Hematopoietic multipotent progenitor cell treated with erythropoietin and hydrocortisone succinate and interleukin-3 and kit ligand, for 6 days (in vitro differentiated cells): ENCODE results near the gene TRIM44.
"Not testable (repeated sequence)": the region's sequence is repeated elsewhere in the genome, so short reads cannot be mapped to it uniquely, and the experiment has no call there.

Source experiments
- DNase-seq: peaks from one replicate; pipeline ENCODE4 v3.0.0-alpha.2; 2015

The TRIM44 gene

GRCh38 chr11:35723493-35723892 is 60.9 kb downstream of the TRIM44 start:
- DNase-seq = no peak

- peak; percentile 14 for DNase-seq
These were observed 61.3 kb downstream of the TRIM44 start for GRCh38 chr11:35723913-35724312.

- DNase-seq = peak; percentile 6
These were observed 63.3 kb downstream of the TRIM44 start for GRCh38 chr11:35725885-35726284.

GRCh38 chr11:35727140-35727539 is 64.6 kb downstream of the TRIM44 start:
- DNase-seq = no peak

GRCh38 chr11:35730254-35730653 is 67.7 kb downstream of the TRIM44 start:
- no peak for DNase-seq

GRCh38 chr11:35734669-35735410 is 72.3 kb downstream of the TRIM44 start:
- no peak for DNase-seq

- DNase-seq = no peak
These were observed 72.8 kb downstream of the TRIM44 start for GRCh38 chr11:35735411-35735810.

- DNase-seq = no peak
These were observed 73.3 kb downstream of the TRIM44 start for GRCh38 chr11:35735903-35736302.

GRCh38 chr11:35736952-35737351 is 74.4 kb downstream of the TRIM44 start:
- DNase-seq = no peak

- DNase-seq = no peak
These were observed 77.7 kb downstream of the TRIM44 start for GRCh38 chr11:35740061-35740799.

GRCh38 chr11:35742707-35743454 is 80.3 kb downstream of the TRIM44 start:
- DNase-seq = peak; percentile 5

- DNase-seq = no peak
These were observed 84.0 kb downstream of the TRIM44 start for GRCh38 chr11:35746356-35747153.

GRCh38 chr11:35747668-35748067 is 85.1 kb downstream of the TRIM44 start:
- no peak for DNase-seq

GRCh38 chr11:35748644-35749043 is 86.1 kb downstream of the TRIM44 start:
- DNase-seq = no peak

- no peak for DNase-seq
These were observed 87.7 kb downstream of the TRIM44 start for GRCh38 chr11:35750315-35750714.

- DNase-seq = no peak
These were observed 88.5 kb downstream of the TRIM44 start for GRCh38 chr11:35750981-35751663.

- no peak for DNase-seq
These were observed 89.1 kb downstream of the TRIM44 start for GRCh38 chr11:35751664-35752061.

- DNase-seq = no peak
These were observed 89.5 kb downstream of the TRIM44 start for GRCh38 chr11:35752115-35752514.

- DNase-seq = not testable (repeated sequence)
These were observed 91.0 kb downstream of the TRIM44 start for GRCh38 chr11:35753573-35753972.

GRCh38 chr11:35759951-35760350 is 97.4 kb downstream of the TRIM44 start:
- not testable (repeated sequence) for DNase-seq

- no peak for DNase-seq
These were observed 99.3 kb downstream of the TRIM44 start for GRCh38 chr11:35761899-35762298.

GRCh38 chr11:35763301-35763700 is 100.7 kb downstream of the TRIM44 start:
- DNase-seq = no peak
